HG03342 (cell line): ENCODE data around the gene BLOC1S6.

Experiments used
- ATAC-seq: cut with Tn5 transposase; IDR thresholded peaks from one replicate; pipeline ENCODE4 v1.9.1; 2021; ENCODE audit warnings: mild to moderate bottlenecking, moderate library complexity; ENCODE audit not compliant: unreplicated experiment

BLOC1S6 gene

DNA sequence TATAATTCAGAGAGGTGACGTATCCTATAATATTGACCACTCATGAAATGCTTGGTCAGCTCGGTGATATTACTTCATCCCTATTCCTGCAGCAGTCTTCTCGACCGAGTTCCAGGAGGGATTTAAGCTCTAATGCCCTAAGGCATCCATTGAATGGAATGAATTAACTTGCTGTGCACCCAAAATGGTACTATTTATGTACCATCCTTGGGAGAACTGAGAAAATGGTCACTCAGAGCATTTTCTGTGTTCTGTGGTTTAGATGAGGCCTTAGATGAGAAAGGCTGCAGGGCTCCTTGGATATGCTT lies 638 bp downstream of the BLOC1S6 start:
- no peak for ATAC-seq

GRCh38 chr15:45588219-45588875 lies 1.2 kb downstream of the BLOC1S6 start:
- ATAC-seq: no peak

GRCh38 chr15:45589256-45589655 lies 2.1 kb downstream of the BLOC1S6 start:
- no peak for ATAC-seq

- ATAC-seq: no peak
These were observed 7.1 kb downstream of the BLOC1S6 start for GRCh38 chr15:45594319-45594718.

DNA sequence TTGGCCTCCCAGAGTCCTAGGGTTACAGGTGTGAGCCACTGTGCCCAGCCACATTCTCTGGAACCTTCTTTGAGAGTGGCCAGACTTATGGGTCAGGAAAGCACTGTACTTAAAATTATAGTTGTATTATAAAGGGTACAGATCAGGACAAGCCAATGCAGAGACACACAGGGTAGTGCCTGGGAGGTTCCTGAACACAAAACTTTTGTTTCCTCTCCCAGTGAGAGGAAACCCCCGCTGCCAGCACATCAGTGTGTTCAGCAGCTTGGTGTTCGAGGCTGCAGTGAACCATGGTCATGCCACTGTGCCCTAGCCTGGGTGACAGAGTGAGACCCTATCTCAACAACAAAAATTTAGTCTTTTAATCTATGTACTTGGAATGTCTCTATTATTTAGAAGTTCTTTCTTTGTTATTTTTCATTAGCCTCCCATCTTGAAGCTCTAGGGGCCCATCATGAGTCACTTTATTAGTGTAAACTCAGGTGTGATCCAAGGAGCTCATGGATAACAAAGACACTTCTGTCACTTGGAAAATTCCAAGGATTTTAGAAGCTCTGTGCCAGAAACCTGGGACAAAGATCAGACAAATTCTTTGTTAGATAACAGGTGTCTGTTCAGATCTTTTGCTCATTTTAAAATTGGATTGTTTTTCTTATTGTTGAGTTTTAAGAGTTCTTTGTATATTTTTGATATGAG lies 7.8 kb downstream of the BLOC1S6 start:
- ATAC-seq: no peak

GRCh38 chr15:45603881-45604280 lies 16.7 kb downstream of the BLOC1S6 start:
- no peak for ATAC-seq

DNA sequence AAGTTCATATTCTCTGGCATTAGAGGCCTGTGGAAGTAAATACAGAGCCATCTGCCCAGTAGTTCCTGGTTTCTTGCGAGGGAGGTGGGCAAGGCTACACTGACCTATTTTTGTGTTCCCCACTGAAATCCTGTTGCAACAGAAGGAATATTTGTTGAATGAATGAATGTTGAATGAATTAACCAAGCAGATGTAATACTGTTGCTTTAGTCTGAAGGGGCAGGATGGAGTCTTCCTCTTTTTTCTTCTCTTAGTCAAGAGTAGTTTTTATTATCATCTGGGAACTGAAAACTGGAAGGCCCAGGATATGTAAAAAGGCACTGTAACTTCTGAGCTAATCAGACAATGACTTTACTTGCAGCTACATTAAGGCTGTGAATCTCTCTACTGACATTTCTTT lies 17.1 kb downstream of the BLOC1S6 start:
- no peak for ATAC-seq

DNA sequence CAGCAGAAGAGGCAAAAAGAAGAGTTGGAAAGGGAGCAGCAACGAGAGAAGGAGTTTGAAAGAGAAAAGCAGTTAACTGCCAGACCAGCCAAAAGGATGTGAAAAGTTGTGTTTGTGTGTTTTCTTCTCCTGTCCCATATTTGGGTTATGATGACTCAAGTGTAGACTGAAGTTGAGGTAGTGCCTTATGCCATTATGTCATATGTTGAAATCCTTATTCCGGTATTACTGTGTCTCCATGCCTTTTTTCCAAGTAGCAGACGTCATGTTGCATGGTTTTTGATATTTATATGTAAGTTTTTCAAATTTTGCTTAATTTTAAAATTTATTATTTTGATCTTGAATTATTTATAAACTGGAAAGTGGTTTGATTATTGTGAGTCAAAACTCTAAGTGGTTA lies 19.2 kb downstream of the BLOC1S6 start:
- ATAC-seq: no peak

DNA sequence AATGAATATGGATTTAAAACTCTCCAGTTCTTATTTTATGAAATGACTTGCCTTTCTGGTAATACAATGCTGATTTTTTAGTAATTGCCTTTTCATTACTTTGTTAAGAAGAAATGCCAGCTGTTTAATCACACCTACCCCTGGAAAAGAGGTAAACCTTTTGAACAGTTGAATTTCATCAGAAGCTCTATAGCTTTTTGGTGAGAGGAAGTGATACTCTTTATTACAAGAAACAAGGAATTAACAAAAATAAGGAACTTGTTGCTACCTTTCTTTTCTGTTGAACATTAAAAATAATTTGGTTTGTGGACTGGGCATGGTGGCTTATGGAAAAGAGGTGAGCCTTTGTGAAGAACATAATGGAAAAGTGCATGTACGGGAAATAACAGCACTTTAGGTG lies 19.7 kb downstream of the BLOC1S6 start:
- no peak for ATAC-seq

GRCh38 chr15:45611305-45611704 lies 24.1 kb downstream of the BLOC1S6 start:
- no peak for ATAC-seq

GRCh38 chr15:45612790-45613415 lies 25.7 kb downstream of the BLOC1S6 start:
- ATAC-seq: no peak

DNA sequence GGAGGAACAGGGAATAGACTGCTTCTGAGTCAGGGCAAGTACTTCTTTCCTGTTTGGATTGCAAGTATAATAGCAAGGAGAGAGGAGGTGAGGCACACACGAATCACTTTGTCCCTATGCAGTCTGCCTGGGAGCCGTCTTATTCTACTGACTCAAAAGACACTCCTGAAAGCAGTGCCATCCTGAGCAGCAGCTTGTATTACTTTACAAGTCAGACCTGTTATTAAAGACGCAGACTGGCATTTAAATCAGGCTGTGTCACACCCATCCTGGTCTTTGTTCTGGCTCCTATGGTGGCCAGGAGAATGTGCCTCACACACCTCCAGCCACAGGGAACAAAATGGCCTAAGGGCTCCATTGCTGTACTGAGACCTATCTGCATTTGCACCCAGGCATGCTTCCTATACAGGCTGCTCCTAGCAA lies 29.7 kb downstream of the BLOC1S6 start:
- ATAC-seq: no peak

DNA sequence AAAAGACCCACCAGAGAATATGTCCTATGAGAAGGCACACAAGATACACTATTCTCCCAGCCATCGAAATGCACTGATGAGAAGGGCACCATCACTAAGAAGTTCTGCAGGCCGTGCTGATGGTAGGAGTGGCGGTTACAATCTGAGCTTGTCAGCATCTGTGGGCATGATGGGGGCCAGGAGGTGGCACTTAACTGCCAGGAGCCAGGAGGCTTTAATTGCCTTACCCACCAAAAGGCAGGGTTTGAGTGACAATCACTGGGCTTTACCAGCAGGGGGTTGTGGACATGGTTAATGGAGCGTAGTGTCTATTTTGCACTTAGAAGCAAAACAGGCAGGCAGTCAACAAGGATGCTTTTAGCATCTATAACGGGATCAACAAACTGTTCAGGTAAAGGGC lies 31.6 kb downstream of the BLOC1S6 start:
- ATAC-seq: no peak

DNA sequence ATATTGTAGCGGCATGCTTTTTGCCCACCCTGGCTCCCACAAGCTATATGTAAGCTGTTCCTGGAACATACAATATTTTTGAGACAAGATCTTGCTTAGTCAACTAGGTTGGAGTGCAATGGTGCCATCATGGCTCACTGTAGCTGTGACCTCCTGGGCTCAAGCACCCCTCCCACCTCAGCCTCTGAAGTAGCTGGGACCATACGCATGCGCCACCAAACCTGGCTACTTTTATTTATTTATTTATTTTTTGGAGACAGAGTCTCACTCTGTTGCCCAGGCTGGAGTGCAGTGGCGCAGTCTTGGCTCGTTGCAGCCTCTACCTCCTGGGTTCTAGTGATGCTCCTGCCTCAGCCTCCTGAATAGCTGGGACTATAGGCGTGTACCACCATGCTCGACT lies 41.0 kb downstream of the BLOC1S6 start:
- no peak for ATAC-seq

GRCh38 chr15:45630917-45631691 lies 43.9 kb downstream of the BLOC1S6 start:
- ATAC-seq: no peak

GRCh38 chr15:45631776-45632175 lies 44.6 kb downstream of the BLOC1S6 start:
- no peak for ATAC-seq

DNA sequence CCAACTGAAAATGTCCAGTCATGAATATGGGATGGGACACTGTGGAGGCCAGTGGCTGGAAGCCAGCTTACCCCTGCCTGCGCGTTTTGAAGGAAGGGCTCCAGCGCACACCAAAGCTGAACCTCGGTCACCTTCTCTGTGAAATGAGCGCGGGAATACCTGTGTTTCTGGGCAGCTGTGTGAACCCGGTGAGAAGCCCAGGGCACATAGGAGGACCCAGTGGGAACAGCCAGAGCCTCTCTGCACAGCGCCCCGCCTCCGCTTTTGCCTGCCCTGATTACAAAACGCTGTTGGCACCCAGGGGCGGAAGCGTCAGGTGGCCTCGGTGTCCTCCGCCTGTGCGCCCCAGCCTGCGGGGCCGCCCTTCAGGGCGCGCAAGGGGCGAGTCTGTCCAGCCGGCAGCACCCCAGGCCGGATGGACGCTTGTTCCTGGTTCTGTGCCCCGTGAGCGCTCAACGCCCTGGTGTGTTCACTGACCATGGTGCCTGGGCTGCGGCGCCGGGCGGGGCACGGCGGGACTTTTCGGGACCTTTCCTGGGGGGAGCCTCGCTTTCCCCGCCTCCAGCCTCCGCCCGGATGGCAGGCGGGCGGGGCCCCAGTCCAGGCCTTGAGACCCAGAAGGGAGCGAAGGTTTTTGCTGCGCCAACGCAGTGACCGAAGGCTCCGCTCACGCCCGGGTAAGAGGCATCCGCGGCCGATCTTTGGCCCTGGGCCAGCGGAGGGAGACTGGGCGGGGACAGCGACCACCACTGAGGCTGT lies 47.4 kb downstream of the BLOC1S6 start, which contains the start of gene SQOR:
TSS of gene SQOR (plus strand) at position 598 of the 759 bp plus-strand sequence. CDS start 23,895 bp downstream, outside the sequence.
- peak; percentile 64 for ATAC-seq

- ATAC-seq: peak; percentile 44
These were observed 48.0 kb downstream of the BLOC1S6 start for GRCh38 chr15:45635191-45635638.

DNA sequence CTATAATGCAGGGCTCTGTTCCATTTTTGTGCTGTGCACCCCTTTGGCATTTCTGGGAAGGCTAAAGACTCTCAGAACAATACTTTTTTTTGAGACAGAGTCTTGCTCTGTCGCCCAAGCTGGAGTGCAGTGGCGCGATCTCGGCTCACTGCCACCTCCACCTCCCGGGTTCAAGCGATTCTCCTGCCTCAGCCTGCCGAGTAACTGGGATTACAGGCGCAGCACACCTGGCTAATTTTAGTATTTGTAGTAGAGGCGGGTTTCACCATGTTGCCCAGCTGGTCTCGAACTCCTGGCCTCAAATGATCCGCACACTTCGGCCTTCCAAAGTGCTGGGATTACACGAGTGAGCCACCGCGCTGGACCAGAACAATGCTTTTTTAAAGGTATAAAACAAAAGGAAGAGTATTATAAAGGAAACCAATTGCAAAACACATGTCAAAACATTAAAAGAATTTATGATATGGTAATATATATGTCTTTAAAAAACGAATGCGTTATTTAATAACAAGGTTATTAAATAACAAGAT lies 48.6 kb downstream of the BLOC1S6 start:
- ATAC-seq: no peak

DNA sequence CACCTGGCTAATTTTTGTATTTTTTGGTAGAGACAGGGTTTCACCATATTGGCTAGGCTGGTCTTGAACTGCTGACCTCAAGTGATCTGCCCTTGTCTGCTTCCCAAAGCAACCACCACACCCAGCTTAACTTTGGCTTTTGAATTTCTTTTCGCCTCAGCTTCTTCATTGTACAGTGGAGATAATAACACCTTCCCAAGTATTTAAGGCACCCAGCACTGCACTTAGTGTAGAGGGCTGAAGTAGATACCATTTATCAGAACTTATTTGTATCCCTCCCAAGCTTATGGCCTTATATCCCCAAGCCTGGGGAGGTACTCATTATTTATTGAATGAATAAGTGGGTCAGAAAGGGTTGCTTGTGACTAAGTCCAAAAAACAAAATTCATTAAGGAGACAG lies 50.0 kb downstream of the BLOC1S6 start:
- no peak for ATAC-seq
